HL-60/S4 treated with phorbol 12-myristate 13-acetate at 8.2 ng/mL for 4 days and 3 days (cell line): ENCODE data around the gene MICALL1.

Experiments used
- in situ Hi-C: fragments of 300-500 bp; cut with MboI; formaldehyde crosslinking; loops from 2 replicates; pipeline ENCODE4 v1.15.0; 2022; ENCODE audit warnings: low sequenced_read_pairs

MICALL1 gene

DNA sequence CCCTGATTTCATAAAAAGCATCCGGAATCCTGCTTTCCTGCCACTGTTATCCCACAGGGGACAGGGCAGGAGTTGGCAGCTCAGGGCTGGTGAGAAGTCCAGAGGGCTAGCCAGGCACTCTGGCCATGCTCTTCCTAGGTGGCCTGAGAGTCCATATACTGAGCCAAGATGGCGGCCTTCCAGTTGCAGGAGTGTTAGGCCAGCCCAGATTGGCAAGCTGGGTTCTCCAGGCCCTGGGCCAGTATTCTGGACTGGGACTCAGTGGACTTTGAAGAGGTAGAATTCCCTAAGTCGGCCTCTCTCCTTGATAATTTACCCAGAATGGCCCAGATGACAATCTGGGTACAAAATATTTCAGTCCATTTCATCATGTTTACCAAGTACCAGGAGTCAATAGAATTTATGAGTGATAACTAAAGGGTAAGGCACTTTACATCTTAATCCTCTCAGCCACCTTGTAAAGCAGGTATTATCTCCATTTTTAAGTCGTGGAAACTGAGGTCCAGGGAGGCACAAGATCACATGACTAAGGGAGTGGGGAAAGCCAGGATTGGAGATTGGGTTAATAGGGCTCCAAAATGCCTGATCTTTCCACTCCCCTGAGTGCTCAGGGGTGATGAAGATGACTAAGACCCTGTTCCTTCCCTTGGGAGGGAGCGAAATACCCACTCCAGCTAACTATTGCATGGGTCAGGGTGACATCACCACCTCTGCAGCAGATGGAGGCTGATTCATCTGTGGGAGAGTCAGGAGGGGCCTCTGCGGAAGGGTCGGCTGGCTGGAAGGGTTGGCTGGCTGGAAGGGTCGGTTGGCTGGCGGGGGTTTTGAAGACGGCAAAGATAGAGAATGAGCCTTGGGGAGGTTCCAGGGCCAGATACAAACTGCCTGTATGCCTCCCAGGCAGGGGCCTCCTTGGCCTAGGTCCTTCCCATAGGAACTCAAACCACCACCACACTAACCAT lies 1.2 kb upstream of the MICALL1 start:
- in situ Hi-C loops = no loop called here

GRCh38 chr22:37906364-37907008 lies 389 bp downstream of the MICALL1 start:
- in situ Hi-C loops = no loop called here

DNA sequence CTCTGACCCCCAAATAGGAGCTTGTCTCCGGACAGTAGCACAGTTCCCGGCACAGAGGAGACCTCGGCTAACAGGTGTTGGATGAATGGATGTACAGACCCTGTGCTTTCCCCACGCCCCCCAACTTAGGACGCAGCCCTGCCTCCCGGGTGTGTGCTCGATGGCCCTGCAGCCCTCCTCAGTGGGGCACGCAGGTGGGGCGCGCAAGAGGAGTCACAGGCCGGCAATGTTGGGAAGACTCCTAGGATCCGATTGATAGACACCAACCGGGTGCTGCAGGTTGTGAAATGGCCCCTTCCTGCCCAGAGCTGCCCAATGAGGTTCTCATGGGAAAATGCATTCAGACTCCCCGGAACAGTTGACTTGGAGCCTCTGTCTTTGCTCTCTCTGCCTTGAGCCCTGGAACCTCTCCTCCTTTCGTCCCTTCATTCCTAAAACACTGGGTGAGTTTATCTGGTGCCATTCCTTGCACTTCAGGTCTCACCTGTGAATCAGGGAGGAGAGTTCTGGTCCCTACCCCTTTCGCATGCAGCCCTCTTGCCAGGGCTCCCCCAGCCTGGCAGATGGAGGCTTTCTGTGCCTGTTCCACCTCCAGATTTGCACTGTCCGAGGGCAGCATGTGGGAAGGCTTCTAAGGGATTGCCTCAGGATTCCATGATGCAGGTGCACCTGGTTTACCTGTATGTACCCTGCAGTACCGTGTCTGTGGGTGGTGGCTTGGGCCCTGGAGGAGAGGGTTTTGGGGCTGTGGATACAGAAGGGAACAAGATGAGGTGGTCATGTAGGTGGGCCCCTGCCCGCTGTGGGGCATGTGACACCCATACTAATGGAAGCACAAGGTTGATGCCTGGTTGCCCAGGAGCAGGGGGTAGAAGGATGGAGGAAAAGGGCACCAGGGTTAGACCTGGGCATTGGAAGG lies 1.2 kb downstream of the MICALL1 start:
- in situ Hi-C loops = no loop called here

DNA sequence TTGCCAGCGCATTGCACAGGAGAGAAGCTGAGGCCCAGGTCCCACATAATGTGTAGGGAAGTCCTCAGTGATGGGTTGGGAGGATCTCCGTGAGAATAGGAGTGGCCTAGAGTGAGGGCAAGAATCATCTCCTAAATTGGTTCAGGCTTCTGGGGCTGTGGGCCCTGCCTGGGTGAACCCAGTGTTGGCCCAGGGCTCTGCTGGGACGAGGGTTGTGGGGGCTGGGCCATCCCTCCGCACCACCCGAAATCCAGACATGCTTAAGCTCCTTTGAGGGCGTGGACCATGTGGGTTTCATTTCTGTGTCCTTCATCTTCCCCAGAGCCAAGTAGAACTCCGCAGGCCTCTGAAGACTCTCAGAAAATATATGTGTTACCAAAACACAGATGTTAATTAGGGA lies 3.7 kb downstream of the MICALL1 start:
- in situ Hi-C loops = no loop called here

DNA sequence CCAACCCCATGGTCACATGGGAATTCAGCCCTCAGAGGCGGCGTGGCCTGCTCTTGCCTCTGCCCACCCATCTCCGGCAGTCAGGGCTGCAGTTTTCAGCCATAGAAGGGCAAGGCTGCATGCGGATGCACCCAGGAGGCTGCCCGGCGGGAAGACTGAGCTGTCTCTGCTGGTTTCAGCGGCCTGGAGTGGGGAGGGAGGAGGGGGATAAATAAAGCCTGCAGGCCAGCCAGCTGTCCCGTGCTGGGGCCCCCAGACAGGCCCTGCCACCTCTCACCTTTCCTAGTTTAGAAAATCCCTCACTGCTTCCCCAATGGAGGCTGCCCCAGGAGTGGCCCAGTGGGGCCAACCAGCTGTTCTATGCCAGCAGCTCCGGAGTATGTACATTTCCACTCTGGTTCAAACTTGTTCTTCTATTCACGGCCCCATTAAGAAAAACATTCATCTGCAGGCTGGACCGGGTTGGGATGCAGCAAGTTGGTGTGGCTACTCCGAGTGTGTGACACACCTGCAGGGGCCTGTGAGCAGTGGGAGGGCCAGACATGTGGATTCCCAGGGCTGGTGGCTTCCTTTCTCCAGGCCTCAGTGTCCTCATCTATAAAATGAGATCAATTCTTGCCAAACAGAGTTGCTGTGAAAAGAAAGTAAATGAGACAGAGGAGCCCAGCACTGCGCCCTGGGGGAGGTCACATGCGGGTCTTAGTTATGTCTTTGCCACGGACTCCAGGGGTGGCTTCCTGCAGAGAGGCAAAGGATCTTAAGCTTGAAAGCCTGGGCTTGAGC lies 5.0 kb downstream of the MICALL1 start:
- in situ Hi-C loops = no loop called here

- in situ Hi-C loops = no loop called here
These were observed 5.6 kb downstream of the MICALL1 start for GRCh38 chr22:37911697-37912096.

GRCh38 chr22:37912171-37912570 lies 6.1 kb downstream of the MICALL1 start:
- in situ Hi-C loops = no loop called here

DNA sequence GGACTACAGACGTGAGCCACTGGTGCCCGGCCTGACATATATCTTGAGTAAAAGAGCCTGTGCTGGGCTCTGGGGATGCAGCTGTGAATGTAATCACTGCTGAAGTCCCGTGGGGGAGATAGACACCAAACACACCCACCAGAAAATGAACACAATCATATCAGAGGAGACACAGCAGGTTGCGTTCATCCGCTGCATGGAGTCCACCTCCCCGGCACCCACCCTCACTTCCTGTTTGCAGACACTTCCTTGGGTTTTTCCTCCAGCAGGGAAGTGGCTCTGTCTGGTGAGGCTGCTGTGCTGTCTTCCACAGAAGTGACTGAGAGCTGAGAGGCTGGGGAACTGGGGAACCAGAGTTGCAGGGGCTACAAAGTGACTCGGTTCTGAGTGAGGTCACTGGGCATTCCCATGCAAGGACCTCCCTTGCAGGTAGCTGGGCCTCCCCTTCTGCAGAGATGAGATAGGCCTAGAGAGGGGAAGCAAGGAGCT lies 7.2 kb downstream of the MICALL1 start:
- in situ Hi-C loops = no loop called here

- in situ Hi-C loops = no loop called here
These were observed 10.2 kb downstream of the MICALL1 start for GRCh38 chr22:37916311-37916710.

DNA sequence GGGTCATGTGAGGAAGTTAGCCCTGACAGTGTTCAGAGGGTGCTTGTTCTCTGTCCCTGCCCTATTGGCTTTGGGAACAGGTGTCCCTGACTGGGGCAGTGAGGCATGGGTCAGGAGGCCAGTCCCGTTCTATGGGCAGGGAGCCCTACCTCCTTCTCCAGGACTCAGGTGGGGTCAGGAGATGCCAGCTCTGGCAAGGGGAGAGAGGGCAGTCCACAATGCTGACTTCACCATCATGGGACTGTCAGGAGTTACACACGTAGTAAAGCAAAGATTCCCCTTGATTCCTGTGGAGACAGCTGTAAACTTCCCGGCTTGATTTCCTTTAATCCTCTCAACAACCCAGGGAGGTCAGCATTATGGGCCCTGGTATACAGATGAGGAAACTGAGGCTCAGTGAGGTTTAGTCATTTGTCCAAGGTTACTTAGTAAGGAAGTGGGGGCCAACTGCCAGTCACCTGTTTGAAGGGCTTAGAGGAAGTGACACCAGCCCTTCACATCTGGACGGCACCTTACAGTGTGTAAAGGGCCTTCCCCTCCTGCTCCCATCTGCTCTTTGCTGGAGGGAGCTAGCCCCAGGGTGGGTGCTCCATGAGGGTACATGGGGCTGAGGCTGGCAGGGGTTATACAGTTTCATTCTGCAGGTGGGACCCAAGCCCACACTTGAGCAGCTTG lies 11.9 kb downstream of the MICALL1 start:
- in situ Hi-C loops = no loop called here

- in situ Hi-C loops = no loop called here
These were observed 12.6 kb downstream of the MICALL1 start for GRCh38 chr22:37918580-37919270.

GRCh38 chr22:37920126-37920525 lies 14.0 kb downstream of the MICALL1 start:
- in situ Hi-C loops = no loop called here

- in situ Hi-C loops = no loop called here
These were observed 16.1 kb downstream of the MICALL1 start for GRCh38 chr22:37922191-37922590.

- in situ Hi-C loops = no loop called here
These were observed 17.8 kb downstream of the MICALL1 start for GRCh38 chr22:37923927-37924326.

DNA sequence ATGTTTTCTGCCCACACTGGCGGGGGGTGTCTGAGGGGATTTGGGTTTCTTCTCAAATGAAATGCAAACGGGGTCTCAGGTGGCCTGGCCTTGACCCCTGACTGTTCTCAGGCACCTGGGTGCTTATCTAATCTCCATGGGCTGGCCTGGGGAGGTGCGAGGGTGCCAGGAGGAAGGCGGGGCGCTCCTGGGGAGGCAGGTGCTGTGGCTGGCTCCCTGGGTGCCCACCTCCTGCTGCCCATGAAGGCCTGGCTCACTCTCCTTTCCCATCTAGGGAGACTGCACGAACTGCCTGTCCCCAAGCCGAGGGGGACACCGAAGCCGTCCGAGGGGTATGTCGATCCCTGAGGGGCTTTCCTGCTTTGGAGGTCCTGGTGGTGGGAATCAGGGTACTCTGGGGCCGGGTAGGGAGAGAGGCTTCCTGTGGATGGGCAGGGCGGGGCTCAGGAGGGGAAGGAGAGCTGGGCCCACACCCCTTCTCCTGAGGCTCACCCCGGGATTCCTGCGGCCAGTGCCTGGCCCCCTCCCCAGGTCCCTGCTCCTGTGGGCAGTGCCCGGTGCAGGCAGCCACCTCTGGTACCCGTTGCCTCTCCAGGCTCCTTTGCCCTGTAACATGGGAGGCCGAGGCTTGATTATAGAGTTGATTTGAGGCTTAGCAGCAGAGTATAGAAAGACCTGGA lies 18.4 kb downstream of the MICALL1 start:
- in situ Hi-C loops = no loop called here

- in situ Hi-C loops = no loop called here
These were observed 19.2 kb downstream of the MICALL1 start for GRCh38 chr22:37925330-37925729.

GRCh38 chr22:37925767-37926166 lies 19.7 kb downstream of the MICALL1 start:
- in situ Hi-C loops = no loop called here

DNA sequence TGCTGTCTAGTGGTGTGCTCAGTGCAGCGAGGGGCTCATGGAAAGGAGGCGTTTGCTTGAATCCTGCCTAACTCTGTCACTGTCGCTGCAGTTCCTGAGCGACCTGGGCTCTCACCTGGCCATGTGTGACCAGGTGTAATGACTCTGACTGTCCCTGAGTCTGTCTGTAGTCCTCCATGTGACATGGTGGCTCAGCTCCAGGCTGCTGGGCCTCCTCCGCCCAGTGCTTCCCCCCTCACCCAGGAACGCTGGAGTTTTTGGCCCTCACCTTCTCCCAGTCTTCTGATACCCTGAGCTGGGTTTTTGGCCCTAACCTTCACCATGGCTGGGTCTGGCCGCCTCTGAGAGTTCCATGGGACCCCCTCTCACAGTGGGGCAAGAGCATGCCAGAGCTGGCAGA lies 20.3 kb downstream of the MICALL1 start:
- in situ Hi-C loops = no loop called here
